Endothelial cell of umbilical vein (primary cell): ENCODE measurements around the gene HTT. TPM values are rescaled to one million over a fixed set of nuclear protein-coding genes. Genes with fewer than 3 reads are reported as not detected.

Experiments used
- BruUV-seq: library from RNA; stranded (reverse); fragments of 400-500 nt; replicated peaks from 2 replicates; lab custom pipeline; 2021; lab: Mats Ljungman, UMichigan
- CTCF ChIA-PET: fragments of 300-600, 350-600 bp; sonication (Branson Sonifier 250); formaldehyde crosslinking; loops from one replicate; lab custom pipeline; 2021; ENCODE audit warnings: antibody characterized with exemption, inconsistent platforms; lab: Charles Lee
- POLR2A ChIA-PET: fragments of 300-600, 350-600 bp; sonication (Branson Sonifier 250); formaldehyde crosslinking; loops from one replicate; lab custom pipeline; 2021; ENCODE audit warnings: antibody characterized with exemption, inconsistent platforms; lab: Charles Lee
- DNase-seq: peaks from one replicate; pipeline ENCODE4 v3.0.0-alpha.2; 2011; ENCODE audit warnings: low read depth, low spot score
- FAIRE-seq: peaks from 2 replicates; lab custom pipeline; 2011; peaks lifted over from hg19 to GRCh38; lab: Jason Lieb, UNC
- H2AFZ ChIP-seq: 2 replicates; pipeline ENCODE4 v1.6.0; 2012; ENCODE audit warnings: low read depth, low read length, control low read depth, inconsistent platforms
- H3K27ac ChIP-seq: 2 replicates; pipeline ENCODE4 v1.5.1; 2011; ENCODE audit warnings: low read depth, mild to moderate bottlenecking, control low read depth, low read length, moderate library complexity; ENCODE audit not compliant: insufficient read depth
- H3K27me3 ChIP-seq, 2 experiments: 2 replicates each; pipeline versions ENCODE4 v1.6.0 to v1.6.1; 2011; ENCODE audit warnings: low read length in 2 of 2, mixed read lengths in 1 of 2; ENCODE audit not compliant: control insufficient read depth in 2 of 2, insufficient read depth in 2 of 2
- H3K36me3 ChIP-seq, 2 experiments: 2 replicates in 1 of 2; 3 replicates in 1 of 2; pipeline ENCODE4 v1.5.1; 2011; ENCODE audit warnings: low read length in 2 of 2, mild to moderate bottlenecking in 1 of 2, moderate library complexity in 1 of 2; ENCODE audit not compliant: control insufficient read depth in 2 of 2, insufficient read depth in 2 of 2; ENCODE audit errors: extremely low read depth in 1 of 2
- H3K4me1 ChIP-seq: 3 replicates; pipeline ENCODE4 v1.5.1; 2011; ENCODE audit warnings: mild to moderate bottlenecking, low read length; ENCODE audit not compliant: control insufficient read depth, insufficient read depth; ENCODE audit errors: extremely low read depth
- H3K4me2 ChIP-seq: 2 replicates; pipeline ENCODE4 v1.6.1; 2011; ENCODE audit warnings: low read length, control low read depth, mixed read lengths; ENCODE audit not compliant: insufficient read depth
- H3K4me3 ChIP-seq, 3 experiments: fragments of 200-600 bp in 1 of 3; sonication (generic), shearing (Covaris generic) in 1 of 3; replicated peaks in 1 of 3; 2 replicates each; pipeline ENCODE4 v1.5.1; 2011 to 2016; ENCODE audit warnings: control low read depth in 3 of 3, low read length in 3 of 3, mild to moderate bottlenecking in 2 of 3, inconsistent platforms in 1 of 3, low read depth in 1 of 3, moderate library complexity in 1 of 3; ENCODE audit not compliant: insufficient read depth in 1 of 3
- H3K79me2 ChIP-seq: 2 replicates; pipeline ENCODE4 v1.6.0; 2012; ENCODE audit warnings: low read length, inconsistent platforms; ENCODE audit not compliant: control insufficient read depth, insufficient read depth
- H3K9ac ChIP-seq: replicated peaks from 2 replicates; pipeline ENCODE3; 2011; ENCODE audit warnings: low read length, control low read depth; ENCODE audit not compliant: insufficient read depth; ENCODE audit errors: extremely low read depth
- H3K9me1 ChIP-seq: replicated peaks from 3 replicates; pipeline ENCODE4 v1.6.0; 2011; ENCODE audit warnings: mild to moderate bottlenecking, low read length; ENCODE audit not compliant: control insufficient read depth, insufficient read depth; ENCODE audit errors: extremely low read depth
- H3K9me3 ChIP-seq: replicated peaks from 2 replicates; pipeline ENCODE4 v1.5.1; 2012; ENCODE audit warnings: low read length, inconsistent platforms; ENCODE audit not compliant: control insufficient read depth, insufficient read depth
- H4K20me1 ChIP-seq: replicated peaks from 2 replicates; pipeline ENCODE3; 2011; ENCODE audit warnings: mild to moderate bottlenecking, low read length; ENCODE audit not compliant: control insufficient read depth, insufficient read depth; ENCODE audit errors: extremely low read depth
- CTCF ChIP-seq, 2 donors: IDR thresholded peaks; 1 replicate in 1 of 2; 2 replicates in 1 of 2; pipeline ENCODE4 v1.5.1; 2011; ENCODE audit warnings: low read length in 2 of 2, mild to moderate bottlenecking in 2 of 2, moderate library complexity in 2 of 2, control low read depth in 1 of 2, inconsistent platforms in 1 of 2, low read depth in 1 of 2; ENCODE audit not compliant: insufficient read depth in 1 of 2; ENCODE audit errors: extremely low read depth in 1 of 2
- EZH2 ChIP-seq: IDR thresholded peaks from 2 replicates; pipeline ENCODE4 v1.6.1; 2012; ENCODE audit warnings: borderline replicate concordance, low read depth, mild to moderate bottlenecking, moderate library complexity, low read length, inconsistent platforms; ENCODE audit not compliant: severe bottlenecking
- FOS ChIP-seq: IDR thresholded peaks from 2 replicates; pipeline ENCODE4 v1.6.1; 2011; ENCODE audit warnings: mild to moderate bottlenecking, low read length, moderate library complexity, borderline replicate concordance; ENCODE audit not compliant: insufficient read depth
- GATA2 ChIP-seq: IDR thresholded peaks from 2 replicates; pipeline ENCODE4 v1.7.0; 2011; ENCODE audit warnings: low read depth, mild to moderate bottlenecking, moderate library complexity, mixed read lengths, low read length; ENCODE audit not compliant: insufficient read length, insufficient read depth
- JUN ChIP-seq: IDR thresholded peaks from 2 replicates; pipeline ENCODE4 v1.6.1; 2011; ENCODE audit warnings: borderline replicate concordance, low read depth; ENCODE audit not compliant: insufficient read length, insufficient read depth
- MAX ChIP-seq: IDR thresholded peaks from 2 replicates; pipeline ENCODE4 v1.6.1; 2011; ENCODE audit not compliant: insufficient read depth, insufficient read length
- MYC ChIP-seq: IDR thresholded peaks from one replicate; pipeline ENCODE4 v1.6.1; 2011; ENCODE audit warnings: mild to moderate bottlenecking, low read depth, low read length
- POLR2A ChIP-seq: IDR thresholded peaks from 2 replicates; pipeline ENCODE4 v1.6.1; 2012; ENCODE audit warnings: low read depth, mild to moderate bottlenecking, control low read depth, low read length
- POLR2AphosphoS5 ChIP-seq: IDR thresholded peaks from 2 replicates; pipeline ENCODE4 v1.6.1; 2012; ENCODE audit warnings: low read depth, mild to moderate bottlenecking, control low read depth, low read length, moderate library complexity; ENCODE audit not compliant: insufficient read depth
- dilution Hi-C: fragments of 300-500 bp; cut with MboI; formaldehyde crosslinking; loops from one replicate; pipeline ENCODE4 v1.15.0; 2019; ENCODE audit warnings: low sequenced_read_pairs; ENCODE audit not compliant: extremely low pct_ligation_motif_present
- intact Hi-C: fragments of 100-400 bp; cut with micrococcal nuclease; formaldehyde crosslinking; loops from one replicate; pipeline ENCODE4 v1.10.0; 2022
- polyA plus RNA-seq, 4 experiments: library from polyadenylated mRNA; depleted of rRNA in 3 of 4; stranded (reverse) in 3 of 4; unstranded in 1 of 4; fragments of >200 nt; gene quantifications; 2 replicates each; pipeline versions ENCODE4 v1.2.1 to v1.2.3, GENCODE V29; 2011 to 2012; ENCODE audit warnings: missing spikeins in 1 of 4
- total RNA-seq: library from RNA; stranded (reverse); gene quantifications from 2 replicates; pipeline ENCODE4 v1.2.3, GENCODE V29; 2021

HTT gene
- total and polyA plus RNA-seq, 2 donors (not counting 3 experiments of a cell fraction or from before 2014, with no cell fraction given), result 15.7 to 61.2 TPM

GRCh38 chr4:3107271-3107670 lies 32.8 kb downstream of the HTT start:
- no peaks in the 10 kb centered on the region for H3K79me2 ChIP-seq
- no peaks in the 10 kb centered on the region for H4K20me1 ChIP-seq
- H3K27me3 ChIP-seq, result no peaks in the 10 kb centered on the region
- intact Hi-C loops, result loop anchor here (2.0 kb wide), 1 partner anchor 198 kb away; no protein-coding TSS in a partner anchor
- FAIRE-seq (no peak), DNase-seq (no peak)
- no peak overlapping the region for H2AFZ ChIP-seq
- CTCF ChIA-PET, result interaction anchor here (0.7 to 7.5 kb wide), 27 partner anchors 9 to 374 kb away, joined by 3 to 264 read pairs (median 4); no protein-coding TSS in a partner anchor
- no TSS peak for BruUV-seq
- peak overlapping the region; percentile 66 for H3K27ac ChIP-seq
- peaks cover 45% of the 10 kb centered on the region for H3K4me1 ChIP-seq
- peaks cover 4 to 8% of the 10 kb centered on the region in 2 experiments for H3K36me3 ChIP-seq
- H3K9ac ChIP-seq, result peak overlapping the region; percentile 10
- H3K9me1 ChIP-seq, result no peaks in the 10 kb centered on the region
- dilution Hi-C loops, result no loop called here
- POLR2A ChIA-PET, result no interaction called here
- no peaks in the 10 kb centered on the region for H3K9me3 ChIP-seq
- TF ChIP-seq CTCF (IDR thresholded peaks at IDR 0.05; ENCODE audit: extremely low read depth in 1 of 2, insufficient read depth in 1 of 2, low read depth in 1 of 2, low read length in 2 of 2) (no peak), MYC (no peak), JUN (no peak), POLR2AphosphoS5 (no peak), POLR2A (no peak), MAX (no peak), FOS (no peak), EZH2 (no peak), GATA2 (no peak)
- no peak overlapping the region for H3K4me3 ChIP-seq
- peak overlapping the region; percentile 19 for H3K4me2 ChIP-seq
